Tongue (tissue), 2 donors: ENCODE data around the gene PGLYRP1. TPM values are rescaled to one million over a fixed set of nuclear protein-coding genes. Genes with fewer than 3 reads are reported as not detected.

Experiments
- DNase-seq: peaks from one replicate; pipeline ENCODE4 v3.0.0-alpha.2; 2015
- total RNA-seq: library from RNA; depleted of rRNA; stranded (reverse); fragments of >200 nt; gene quantifications from one replicate; pipeline ENCODE4 v1.2.3, GENCODE V29; 2014

Gene PGLYRP1
- total RNA-seq, 1 donor from 2014 or later: 0.82 TPM

GRCh38 chr19:46000491-46001246 is 22.2 kb downstream of the PGLYRP1 start:
- no peak for DNase-seq

GRCh38 chr19:45999653-46000121 is 23.2 kb downstream of the PGLYRP1 start:
- no peak for DNase-seq

- no peak for DNase-seq
Measured at GRCh38 chr19:45998834-45999233, 24.0 kb downstream of the PGLYRP1 start.

- DNase-seq: no peak
Measured at GRCh38 chr19:45996933-45997332, 25.9 kb downstream of the PGLYRP1 start.

GRCh38 chr19:45995715-45996385 is 27.0 kb downstream of the PGLYRP1 start:
- no peak for DNase-seq

GRCh38 chr19:45994998-45995714 is 27.7 kb downstream of the PGLYRP1 start, which contains the start of gene CCDC61:
CCDC61 (plus strand) TSS chr19:45995467; CDS start chr19:46003019, 7,552 bp downstream.
- DNase-seq: peak; percentile 100

GRCh38 chr19:45994456-45994997 is 28.3 kb downstream of the PGLYRP1 start:
- DNase-seq: no peak

GRCh38 chr19:45990113-45990728 is 32.6 kb downstream of the PGLYRP1 start:
- DNase-seq: no peak

- DNase-seq: no peak
Measured at GRCh38 chr19:45985321-45985720, 37.5 kb downstream of the PGLYRP1 start.

GRCh38 chr19:45981350-45981749 is 41.5 kb downstream of the PGLYRP1 start:
- DNase-seq: no peak

- no peak for DNase-seq
Measured at GRCh38 chr19:45978156-45978555, 44.7 kb downstream of the PGLYRP1 start.

- DNase-seq: no peak
Measured at GRCh38 chr19:45976178-45976577, 46.7 kb downstream of the PGLYRP1 start.

- DNase-seq: no peak
Measured at GRCh38 chr19:45975306-45976070, 47.4 kb downstream of the PGLYRP1 start.

GRCh38 chr19:45973553-45974338 is 49.1 kb downstream of the PGLYRP1 start, which contains the start of gene NOVA2:
NOVA2 (minus strand) TSS chr19:45973865; CDS start chr19:45973351, 514 bp downstream.
- peak; percentile 49 for DNase-seq

- DNase-seq: no peak
Measured at GRCh38 chr19:45972947-45973540, 49.8 kb downstream of the PGLYRP1 start.

- no peak for DNase-seq
Measured at GRCh38 chr19:45972081-45972946, 50.5 kb downstream of the PGLYRP1 start.

GRCh38 chr19:45971260-45971902 is 51.5 kb downstream of the PGLYRP1 start:
- DNase-seq: no peak

GRCh38 chr19:45969676-45970075 is 53.2 kb downstream of the PGLYRP1 start:
- no peak for DNase-seq
